Mesothelial cell of epicardium (in vitro differentiated cells): ENCODE data around the gene STK4. TPM values are rescaled to one million over a fixed set of nuclear protein-coding genes. Genes with fewer than 3 reads are reported as not detected.
A peak's percentile ranks its signal among the peaks of the same experiment; 100 is the strongest.

Source experiments
- DNase-seq, 2 experiments: peaks; one replicate each; pipeline ENCODE4 v3.0.0; 2021; ENCODE audit warnings: low spot score in 2 of 2; ENCODE audit not compliant: unreplicated experiment in 2 of 2
- H3K27ac Mint-ChIP-seq: 2 replicates; pipeline ENCODE4 v1.8.0; 2021; ENCODE audit warnings: mixed read lengths
- H3K27me3 Mint-ChIP-seq: 2 replicates; pipeline ENCODE4 v1.8.0; 2021; ENCODE audit warnings: low read depth, mixed read lengths
- H3K36me3 Mint-ChIP-seq: 2 replicates; pipeline ENCODE4 v1.8.0; 2021; ENCODE audit warnings: mixed read lengths
- H3K4me1 Mint-ChIP-seq: 2 replicates; pipeline ENCODE4 v1.8.0; 2021; ENCODE audit warnings: mixed read lengths
- H3K4me3 Mint-ChIP-seq: 2 replicates; pipeline ENCODE4 v1.8.0; 2021; ENCODE audit warnings: mild to moderate bottlenecking, moderate library complexity, mixed read lengths
- H3K9me3 Mint-ChIP-seq: 2 replicates; pipeline ENCODE4 v1.8.0; 2021; ENCODE audit warnings: mixed read lengths
- CTCF ChIP-seq: fragments of 200-600 bp; sonication (generic); IDR thresholded peaks from one replicate; pipeline ENCODE4 v1.5.0; 2021; ENCODE audit warnings: antibody characterized with exemption; ENCODE audit not compliant: unreplicated experiment
- total RNA-seq: library from RNA; stranded (reverse); gene quantifications from 3 replicates; pipeline ENCODE4 v1.2.1, GENCODE V29; 2021

Gene STK4
- total RNA-seq, 1 donor from 2014 or later: 29.9 TPM

DNA sequence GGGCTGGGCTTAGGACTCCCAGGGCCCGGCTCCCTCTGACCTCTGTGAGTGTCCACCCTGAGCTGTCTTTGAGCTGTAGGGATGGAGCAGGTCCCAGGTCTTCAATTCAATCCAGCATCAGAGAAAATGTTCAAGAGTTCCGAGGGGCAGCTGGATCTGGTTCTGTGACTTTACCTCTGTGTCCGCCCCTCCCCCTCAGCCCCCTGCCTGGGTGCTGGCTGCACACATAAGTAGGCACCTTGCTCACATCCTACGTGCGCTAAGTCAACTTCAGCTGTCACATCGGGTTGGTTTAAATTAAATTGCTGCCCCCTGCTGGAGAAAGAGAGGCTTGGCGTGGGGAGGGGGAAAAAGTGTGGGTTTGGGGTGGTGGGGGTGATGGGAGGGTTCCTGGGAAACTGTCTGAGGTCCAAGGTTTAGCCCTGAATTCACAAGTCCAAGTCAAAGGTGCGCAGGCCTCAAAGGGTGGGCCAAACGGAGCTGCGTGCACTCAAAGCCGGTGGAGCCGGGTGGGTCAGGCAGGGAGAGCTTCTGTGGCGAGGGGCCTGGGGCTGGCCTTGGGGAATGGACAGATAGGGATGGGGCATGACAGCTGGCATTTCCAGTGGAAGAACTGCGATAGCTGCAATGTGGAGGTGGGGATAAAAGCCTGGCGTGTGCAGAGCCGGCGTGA, 145.6 kb downstream of the STK4 start:
- H3K4me3 Mint-ChIP-seq: no peak overlapping the region
- H3K9me3 Mint-ChIP-seq: no peaks in the 10 kb centered on the region
- H3K36me3 Mint-ChIP-seq: no peaks in the 10 kb centered on the region
- no peaks in the 10 kb centered on the region for H3K4me1 Mint-ChIP-seq
- H3K27me3 Mint-ChIP-seq: peaks cover 18% of the 10 kb centered on the region
- no peak overlapping the region for H3K27ac Mint-ChIP-seq
- TF ChIP-seq CTCF: peak; percentile 70
- no peak for DNase-seq

DNA sequence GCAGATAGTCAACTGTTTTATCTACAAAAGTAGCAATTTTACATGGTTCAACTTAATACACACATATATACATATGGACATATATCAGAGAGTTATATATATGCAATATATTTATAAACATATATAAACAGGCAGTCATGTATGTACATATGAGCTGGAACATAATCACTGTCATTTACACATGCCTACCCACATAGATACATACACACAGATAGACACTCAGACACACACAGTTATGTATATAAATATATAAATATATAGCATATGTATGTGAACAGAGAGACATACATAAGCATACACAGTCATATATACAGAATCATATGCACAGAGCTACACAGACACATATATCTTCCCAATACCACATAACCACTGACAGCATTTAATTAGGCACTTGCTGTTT, 146.4 kb downstream of the STK4 start:
- no peak for DNase-seq
- Mint-ChIP-seq H3K27ac (no peak overlapping the region), H3K4me3 (no peak overlapping the region), H3K4me1 (no peaks in the 10 kb centered on the region), H3K9me3 (no peaks in the 10 kb centered on the region), H3K36me3 (no peaks in the 10 kb centered on the region), H3K27me3 (peaks cover 19% of the 10 kb centered on the region)
- TF ChIP-seq CTCF: no peak

GRCh38 chr20:45113865-45114264, 147.6 kb downstream of the STK4 start:
- Mint-ChIP-seq H3K27me3 (peaks cover 19% of the 10 kb centered on the region), H3K27ac (no peak overlapping the region), H3K9me3 (no peaks in the 10 kb centered on the region), H3K4me3 (no peak overlapping the region), H3K36me3 (no peaks in the 10 kb centered on the region), H3K4me1 (no peaks in the 10 kb centered on the region)
- no peak for TF ChIP-seq CTCF
- no peak for DNase-seq

- TF ChIP-seq CTCF: no peak
- Mint-ChIP-seq H3K4me1 (no peaks in the 10 kb centered on the region), H3K27ac (no peak within 1 kb of the TSS), H3K27me3 (peaks cover 21% of the 10 kb centered on the region), H3K4me3 (no peak within 1 kb of the TSS), H3K9me3 (no peaks in the 10 kb centered on the region), H3K36me3 (no peaks in the 10 kb centered on the region)
- DNase-seq: no peak
These were observed 148.4 kb downstream of the STK4 start, which contains the start of gene WFDC5 for GRCh38 chr20:45114465-45115385. TSS of gene WFDC5 (minus strand) at chr20:45115174. CDS start at chr20:45115083, 91 bp downstream.

DNA sequence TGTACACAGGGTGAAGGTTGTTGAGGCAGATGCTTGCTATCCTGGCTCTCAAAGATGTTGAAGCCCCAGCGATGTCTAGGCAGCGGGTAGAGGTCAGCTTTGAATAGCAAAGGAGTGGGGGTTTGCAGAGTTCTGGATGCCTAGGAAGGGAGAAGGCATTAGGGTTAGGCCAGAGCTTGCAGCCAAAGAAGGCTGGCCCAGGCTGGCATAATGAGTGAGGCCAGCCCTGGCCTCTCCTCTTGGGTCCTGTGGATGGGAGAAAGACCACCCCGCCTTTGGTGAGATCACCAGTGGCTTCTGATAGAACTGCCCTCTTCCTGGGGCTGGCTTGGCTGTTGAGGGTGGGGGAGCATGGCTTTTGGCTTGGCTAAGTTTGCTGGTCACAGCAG, 149.1 kb downstream of the STK4 start:
- TF ChIP-seq CTCF: no peak
- Mint-ChIP-seq H3K4me3 (no peak overlapping the region), H3K9me3 (peaks cover 3% of the 10 kb centered on the region)

More for the DNA sequence above, 149.1 kb downstream of the STK4 start:
- Mint-ChIP-seq H3K36me3 (no peaks in the 10 kb centered on the region), H3K27me3 (peaks cover 24% of the 10 kb centered on the region), H3K27ac (no peak overlapping the region), H3K4me1 (no peaks in the 10 kb centered on the region)
- DNase-seq: no peak
